ENCODE measurements around the gene SLC16A1.

DNA sequence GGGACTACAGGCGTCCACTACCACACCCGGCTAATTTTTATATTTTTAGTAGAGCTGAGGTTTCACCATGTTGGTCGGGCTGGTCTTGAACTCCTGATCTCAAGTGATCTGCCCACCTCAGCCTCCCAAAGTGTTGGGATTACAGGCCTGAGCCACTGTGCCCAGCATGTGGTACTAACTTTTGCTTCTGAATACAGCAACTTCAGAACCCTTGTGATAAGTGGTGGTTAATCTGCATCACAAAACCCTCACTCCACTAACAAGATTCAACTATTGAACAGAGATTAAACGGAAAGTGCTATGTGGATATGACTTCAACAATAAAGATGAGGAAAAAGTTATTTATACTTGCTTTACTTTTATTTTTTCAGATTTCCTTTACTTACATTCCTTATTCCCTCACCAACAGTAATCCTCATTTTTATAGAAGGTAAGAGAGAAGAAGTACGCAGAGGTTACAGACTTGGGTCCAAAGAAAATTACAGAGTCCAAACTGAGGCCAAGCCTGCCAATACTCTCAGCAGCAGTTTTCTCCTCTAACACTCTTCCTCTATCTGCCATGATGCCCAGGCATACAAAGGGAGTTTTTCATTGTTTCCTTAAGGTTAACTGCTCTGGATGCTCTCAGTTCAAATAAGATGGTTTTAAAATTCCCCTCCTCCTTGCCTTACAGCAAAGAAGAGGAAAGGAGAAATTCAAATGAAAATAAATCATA lies 44.3 kb downstream of the SLC16A1 start:
- TF ChIP-seq CTCF (IDR thresholded peaks at IDR 0.05), result no peak
- no peak for TF ChIP-seq POLR2AphosphoS5 (IDR thresholded peaks at IDR 0.05)

All from gastroesophageal sphincter (tissue), 3 donors.